MM.1S (cell line): ENCODE data around the gene NOS3.

Source experiments
- DNase-seq: peaks from one replicate; pipeline ENCODE4 v3.0.0-alpha.2; 2015
- H2AFZ ChIP-seq: fragments of 300-600 bp; sonication (generic); 2 replicates; pipeline ENCODE4 v1.6.0; 2016; ENCODE audit warnings: antibody characterized with exemption, low read length
- H3F3A ChIP-seq: fragments of 300-600 bp; sonication (generic); 2 replicates; pipeline ENCODE4 v1.6.1; 2016; ENCODE audit warnings: mild to moderate bottlenecking, antibody characterized with exemption, low read length, moderate library complexity, mixed read lengths; ENCODE audit not compliant: insufficient read depth
- H3K27ac ChIP-seq: fragments of 300-600 bp; sonication (generic); 2 replicates; pipeline ENCODE4 v1.5.1; 2016; ENCODE audit warnings: mild to moderate bottlenecking, low read length
- H3K27me3 ChIP-seq: fragments of 300-600 bp; sonication (generic); replicated peaks from 2 replicates; pipeline ENCODE4 v1.6.0; 2016; ENCODE audit warnings: low read length; ENCODE audit not compliant: insufficient read depth
- H3K36me3 ChIP-seq: fragments of 300-600 bp; sonication (generic); replicated peaks from 2 replicates; pipeline ENCODE4 v1.6.1; 2016; ENCODE audit warnings: mild to moderate bottlenecking, low read length, mixed read lengths; ENCODE audit not compliant: insufficient read depth
- H3K4me1 ChIP-seq: fragments of 300-600 bp; sonication (generic); 2 replicates; pipeline ENCODE4 v1.6.1; 2016; ENCODE audit warnings: low read length, mixed read lengths
- H3K4me2 ChIP-seq: fragments of 300-600 bp; sonication (generic); 2 replicates; pipeline ENCODE4 v1.6.0; 2016; ENCODE audit warnings: low read depth, low read length
- H3K4me3 ChIP-seq: fragments of 300-600 bp; sonication (generic); 2 replicates; pipeline ENCODE4 v1.5.1; 2016; ENCODE audit warnings: low read length, mixed read lengths
- H3K79me2 ChIP-seq: fragments of 300-600 bp; sonication (generic); 2 replicates; pipeline ENCODE4 v1.6.1; 2016; ENCODE audit warnings: mixed run types, low read length, mixed read lengths
- H3K9ac ChIP-seq: fragments of 300-600 bp; sonication (generic); 2 replicates; pipeline ENCODE4 v1.6.1; 2016; ENCODE audit warnings: low read length, mixed read lengths
- H3K9me2 ChIP-seq: fragments of 300-600 bp; sonication (generic); replicated peaks from 2 replicates; pipeline ENCODE4 v1.6.1; 2016; ENCODE audit warnings: mild to moderate bottlenecking, low read length, mixed read lengths; ENCODE audit not compliant: insufficient read depth
- H3K9me3 ChIP-seq: fragments of 300-600 bp; sonication (generic); replicated peaks from 2 replicates; pipeline ENCODE4 v1.6.1; 2016; ENCODE audit warnings: mild to moderate bottlenecking, low read length, mixed read lengths; ENCODE audit not compliant: insufficient read depth
- H4K20me1 ChIP-seq: fragments of 300-600 bp; sonication (generic); 2 replicates; pipeline ENCODE4 v1.6.1; 2016; ENCODE audit warnings: mild to moderate bottlenecking, low read length, moderate library complexity, mixed read lengths; ENCODE audit not compliant: insufficient read depth
- CTCF ChIP-seq: fragments of 300-600 bp; sonication (generic); IDR thresholded peaks from 2 replicates; pipeline ENCODE4 v1.5.1; 2016; ENCODE audit warnings: antibody characterized with exemption, low read length, mixed read lengths
- EZH2 ChIP-seq: fragments of 300-600 bp; sonication (generic); optimal IDR thresholded peaks from 2 replicates; pipeline ENCODE3; 2017; ENCODE audit warnings: low read depth, mild to moderate bottlenecking, antibody characterized with exemption, low read length, mixed read lengths
- EZH2phosphoT487 ChIP-seq: fragments of 300-600 bp; sonication (generic); IDR thresholded peaks from 2 replicates; pipeline ENCODE4 v1.6.1; 2018; ENCODE audit warnings: antibody characterized with exemption, low read length

NOS3 gene

GRCh38 chr7:150951181-150951520 lies 39.7 kb upstream of the NOS3 start:
- Histone ChIP-seq H3K4me2 (no peak overlapping the region), H4K20me1 (no peaks in the 10 kb centered on the region), H3K9me2 (no peaks in the 10 kb centered on the region), H3K79me2 (no peaks in the 10 kb centered on the region), H3K36me3 (no peaks in the 10 kb centered on the region), H3K4me1 (no peaks in the 10 kb centered on the region), H3F3A (no peaks in the 10 kb centered on the region), H3K9ac (no peak overlapping the region), H2AFZ (no peak overlapping the region), H3K9me3 (no peaks in the 10 kb centered on the region), H3K27me3 (no peaks in the 10 kb centered on the region), H3K27ac (no peak overlapping the region), H3K4me3 (no peak overlapping the region)
- no peak for TF ChIP-seq EZH2phosphoT487
- TF ChIP-seq CTCF: no peak
- no peak for TF ChIP-seq EZH2
- DNase-seq: no peak

- no peak for TF ChIP-seq CTCF
- no peak for TF ChIP-seq EZH2phosphoT487
- no peak for TF ChIP-seq EZH2
- no peaks in the 10 kb centered on the region for H3K27me3 ChIP-seq
- no peak overlapping the region for H2AFZ ChIP-seq
- no peaks in the 10 kb centered on the region for H3K36me3 ChIP-seq
- no peak overlapping the region for H3K9ac ChIP-seq
- no peak overlapping the region for H3K4me2 ChIP-seq
- no peak for DNase-seq
- no peaks in the 10 kb centered on the region for H3K9me3 ChIP-seq
- H3K79me2 ChIP-seq: no peaks in the 10 kb centered on the region
- H3F3A ChIP-seq: no peaks in the 10 kb centered on the region
- H3K4me1 ChIP-seq: no peaks in the 10 kb centered on the region
- no peak overlapping the region for H3K4me3 ChIP-seq
- H3K27ac ChIP-seq: no peak overlapping the region
- H3K9me2 ChIP-seq: no peaks in the 10 kb centered on the region
- H4K20me1 ChIP-seq: no peaks in the 10 kb centered on the region
Measured at GRCh38 chr7:150951521-150951920, 39.3 kb upstream of the NOS3 start.

- Histone ChIP-seq H3K27ac (no peak overlapping the region), H4K20me1 (no peaks in the 10 kb centered on the region), H3K9ac (no peak overlapping the region), H3K79me2 (no peaks in the 10 kb centered on the region), H3K9me3 (no peaks in the 10 kb centered on the region), H3K4me3 (no peak overlapping the region), H3K9me2 (no peaks in the 10 kb centered on the region), H3K27me3 (no peaks in the 10 kb centered on the region), H3K4me1 (no peaks in the 10 kb centered on the region), H2AFZ (no peak overlapping the region), H3K36me3 (no peaks in the 10 kb centered on the region), H3K4me2 (no peak overlapping the region), H3F3A (no peaks in the 10 kb centered on the region)
- DNase-seq: no peak
- TF ChIP-seq EZH2phosphoT487: no peak
- TF ChIP-seq CTCF: no peak
Measured at GRCh38 chr7:150952331-150953050, 38.3 kb upstream of the NOS3 start.
